ENCODE measurements around the gene POM121C.
"Not testable (repeated sequence)": the region's sequence is repeated elsewhere in the genome, so short reads cannot be mapped to it uniquely, and the experiment has no call there.

DNA sequence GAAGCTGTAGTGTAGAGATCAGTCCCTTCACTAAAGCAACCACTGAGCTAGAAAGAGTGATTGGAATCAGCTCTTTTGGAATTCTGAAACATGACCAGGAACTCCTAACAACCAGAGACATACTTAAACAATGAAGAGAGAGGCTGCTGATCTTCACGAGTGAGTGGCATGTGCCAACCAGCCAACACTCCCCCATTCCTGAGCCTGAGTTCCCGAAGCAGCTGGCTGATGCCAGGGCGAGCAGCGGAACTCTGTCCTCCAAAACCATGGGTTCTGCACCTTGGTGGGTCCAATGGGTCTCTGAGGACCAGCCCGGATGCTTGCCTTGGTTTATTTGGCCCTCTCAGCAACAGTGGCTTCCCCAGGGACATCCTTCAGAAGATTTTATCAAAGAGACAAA, 25.6 kb downstream of the POM121C start:
- not testable (repeated sequence) for TF ChIP-seq EP300, POLR2AphosphoS5 (IDR thresholded peaks at IDR 0.05)
- TF ChIP-seq, protein P1, sequence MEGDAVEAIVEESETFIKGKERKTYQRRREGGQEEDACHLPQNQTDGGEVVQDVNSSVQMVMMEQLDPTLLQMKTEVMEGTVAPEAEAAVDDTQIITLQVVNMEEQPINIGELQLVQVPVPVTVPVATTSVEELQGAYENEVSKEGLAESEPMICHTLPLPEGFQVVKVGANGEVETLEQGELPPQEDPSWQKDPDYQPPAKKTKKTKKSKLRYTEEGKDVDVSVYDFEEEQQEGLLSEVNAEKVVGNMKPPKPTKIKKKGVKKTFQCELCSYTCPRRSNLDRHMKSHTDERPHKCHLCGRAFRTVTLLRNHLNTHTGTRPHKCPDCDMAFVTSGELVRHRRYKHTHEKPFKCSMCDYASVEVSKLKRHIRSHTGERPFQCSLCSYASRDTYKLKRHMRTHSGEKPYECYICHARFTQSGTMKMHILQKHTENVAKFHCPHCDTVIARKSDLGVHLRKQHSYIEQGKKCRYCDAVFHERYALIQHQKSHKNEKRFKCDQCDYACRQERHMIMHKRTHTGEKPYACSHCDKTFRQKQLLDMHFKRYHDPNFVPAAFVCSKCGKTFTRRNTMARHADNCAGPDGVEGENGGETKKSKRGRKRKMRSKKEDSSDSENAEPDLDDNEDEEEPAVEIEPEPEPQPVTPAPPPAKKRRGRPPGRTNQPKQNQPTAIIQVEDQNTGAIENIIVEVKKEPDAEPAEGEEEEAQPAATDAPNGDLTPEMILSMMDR (IDR thresholded peaks at IDR 0.05), result not testable (repeated sequence)

Data from gastroesophageal sphincter (tissue), 3 donors.